ENCODE measurements around the gene ATP6V1B1. TPM values are rescaled to one million over a fixed set of nuclear protein-coding genes. Genes with fewer than 3 reads are reported as not detected.
A peak's percentile ranks its signal among the peaks of the same experiment; 100 is the strongest.

The ATP6V1B1 gene
- total RNA-seq, 4 donors from 2014 or later = 1.2 to 2.5 TPM; not detected in 2

DNA sequence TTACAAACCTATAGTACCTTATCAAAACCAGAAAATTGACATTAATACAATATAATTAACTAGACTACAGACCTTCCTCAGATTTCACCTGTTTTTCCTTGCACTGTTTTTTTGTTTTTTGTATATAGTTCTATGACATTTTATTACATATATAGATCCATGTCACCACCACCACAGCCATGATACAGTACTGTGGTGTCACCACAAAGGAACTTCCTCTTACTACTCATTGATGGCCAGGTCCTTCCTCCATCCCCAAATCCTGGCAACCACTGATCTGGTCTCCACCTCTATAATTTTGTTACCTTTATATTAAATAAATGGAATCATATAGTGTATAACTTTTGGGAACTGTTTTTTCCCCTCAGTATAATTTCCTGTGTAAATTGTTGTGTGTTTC, 19.4 kb upstream of the ATP6V1B1 start:
- DNase-seq (ENCODE audit: low spot score in 2 of 2) = no peak
- peaks cover 0 to 20% of the 10 kb centered on the region in 2 donors for H3K27me3 ChIP-seq
- no peak overlapping the region for H3K4me3 ChIP-seq
- no peaks in the 10 kb centered on the region for H3K36me3 ChIP-seq
- H3K9me3 ChIP-seq = peaks cover 0 to 10% (median 0%) of the 10 kb centered on the region in 4 donors
- no peaks in the 10 kb centered on the region for H3K4me1 ChIP-seq
- H3K27ac ChIP-seq = no peak overlapping the region
- TF ChIP-seq, protein P1, sequence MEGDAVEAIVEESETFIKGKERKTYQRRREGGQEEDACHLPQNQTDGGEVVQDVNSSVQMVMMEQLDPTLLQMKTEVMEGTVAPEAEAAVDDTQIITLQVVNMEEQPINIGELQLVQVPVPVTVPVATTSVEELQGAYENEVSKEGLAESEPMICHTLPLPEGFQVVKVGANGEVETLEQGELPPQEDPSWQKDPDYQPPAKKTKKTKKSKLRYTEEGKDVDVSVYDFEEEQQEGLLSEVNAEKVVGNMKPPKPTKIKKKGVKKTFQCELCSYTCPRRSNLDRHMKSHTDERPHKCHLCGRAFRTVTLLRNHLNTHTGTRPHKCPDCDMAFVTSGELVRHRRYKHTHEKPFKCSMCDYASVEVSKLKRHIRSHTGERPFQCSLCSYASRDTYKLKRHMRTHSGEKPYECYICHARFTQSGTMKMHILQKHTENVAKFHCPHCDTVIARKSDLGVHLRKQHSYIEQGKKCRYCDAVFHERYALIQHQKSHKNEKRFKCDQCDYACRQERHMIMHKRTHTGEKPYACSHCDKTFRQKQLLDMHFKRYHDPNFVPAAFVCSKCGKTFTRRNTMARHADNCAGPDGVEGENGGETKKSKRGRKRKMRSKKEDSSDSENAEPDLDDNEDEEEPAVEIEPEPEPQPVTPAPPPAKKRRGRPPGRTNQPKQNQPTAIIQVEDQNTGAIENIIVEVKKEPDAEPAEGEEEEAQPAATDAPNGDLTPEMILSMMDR (IDR thresholded peaks at IDR 0.05) = no peak
- TF ChIP-seq POLR2A (IDR thresholded peaks at IDR 0.05) (no peak), EP300 (IDR thresholded peaks at IDR 0.05) (no peak)

DNA sequence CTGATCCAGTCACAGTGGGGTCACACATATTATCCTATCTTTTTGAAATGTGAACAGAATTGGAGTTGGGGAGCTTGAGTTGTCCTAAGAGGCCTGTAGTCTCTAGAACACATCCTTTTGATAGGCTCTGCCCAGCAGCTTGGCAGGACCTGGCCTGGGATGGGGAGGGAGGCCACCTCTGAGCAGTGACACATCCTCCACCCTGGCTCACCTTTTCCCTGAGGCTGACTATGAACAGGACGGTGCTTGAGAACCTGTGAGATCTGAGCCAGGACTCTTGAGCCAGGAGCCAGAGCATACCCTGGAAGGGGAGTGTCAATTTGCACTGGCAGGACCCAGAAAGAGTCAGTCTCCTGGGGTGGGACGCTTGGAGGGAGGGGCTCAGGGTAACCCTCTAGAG, 17.7 kb upstream of the ATP6V1B1 start:
- Histone ChIP-seq H3K4me3 (no peak overlapping the region), H3K27ac (no peak overlapping the region), H3K27me3 (peaks cover 0 to 9% of the 10 kb centered on the region in 2 donors), H3K4me1 (no peaks in the 10 kb centered on the region), H3K36me3 (no peaks in the 10 kb centered on the region), H3K9me3 (peaks cover 0 to 10% (median 0%) of the 10 kb centered on the region in 4 donors)
- DNase-seq (ENCODE audit: low spot score in 2 of 2) = no peak
- 88 to 92% methylated on average over 1 to 2 of the region's 2 CpGs for WGBS, 2 donors
- TF ChIP-seq POLR2A (IDR thresholded peaks at IDR 0.05) = no peak
- TF ChIP-seq, protein P1 (IDR thresholded peaks at IDR 0.05) = no peak
- TF ChIP-seq EP300 (IDR thresholded peaks at IDR 0.05) = no peak

DNA sequence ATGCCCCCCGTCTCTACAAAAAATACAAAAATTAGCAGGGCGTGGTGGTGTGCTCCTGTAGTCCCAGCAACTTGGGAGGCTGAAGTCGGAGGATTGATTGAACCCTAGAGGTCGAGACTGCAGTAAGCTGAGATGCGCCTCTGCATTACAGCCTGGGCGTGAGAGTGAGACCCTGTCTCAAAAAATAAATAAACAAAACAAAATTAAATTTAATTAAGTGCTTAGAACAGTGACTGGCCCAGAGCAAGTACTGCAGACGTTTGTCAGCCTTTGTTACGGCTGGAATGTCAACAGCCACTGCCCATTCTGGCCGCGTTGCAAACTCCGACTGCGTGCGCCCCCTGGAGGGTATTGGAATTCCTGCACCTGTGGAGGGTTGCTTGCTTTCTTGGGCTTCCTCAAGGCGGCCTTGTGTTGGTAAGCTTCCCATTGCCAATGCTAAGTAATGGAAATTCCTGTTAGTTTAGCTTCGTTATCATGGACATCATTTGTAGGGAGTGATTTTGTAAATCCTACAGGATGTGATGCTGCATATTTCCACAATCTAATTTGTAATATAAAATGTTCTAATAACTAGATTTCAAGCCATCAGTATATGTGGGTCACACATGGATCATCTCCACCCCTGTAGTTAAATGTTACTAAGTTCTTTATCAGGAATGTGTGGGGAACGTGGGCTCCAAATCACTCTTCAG, 15.9 kb upstream of the ATP6V1B1 start:
- DNase-seq (ENCODE audit: low spot score in 2 of 2) = peak; percentile 45 to 76
- WGBS, 2 donors = 34% methylated on average over 16 of the region's 16 CpGs
- Histone ChIP-seq H3K27ac (no peak overlapping the region), H3K9me3 (peaks cover 0 to 10% (median 0%) of the 10 kb centered on the region in 4 donors), H3K4me3 (no peak overlapping the region), H3K4me1 (no peaks in the 10 kb centered on the region), H3K36me3 (no peaks in the 10 kb centered on the region), H3K27me3 (peaks cover 0 to 6% of the 10 kb centered on the region in 2 donors)
- no peak for TF ChIP-seq EP300 (IDR thresholded peaks at IDR 0.05)
- TF ChIP-seq, protein P1 (IDR thresholded peaks at IDR 0.05) = peak; percentile 58 to 72 (median 64)

DNA sequence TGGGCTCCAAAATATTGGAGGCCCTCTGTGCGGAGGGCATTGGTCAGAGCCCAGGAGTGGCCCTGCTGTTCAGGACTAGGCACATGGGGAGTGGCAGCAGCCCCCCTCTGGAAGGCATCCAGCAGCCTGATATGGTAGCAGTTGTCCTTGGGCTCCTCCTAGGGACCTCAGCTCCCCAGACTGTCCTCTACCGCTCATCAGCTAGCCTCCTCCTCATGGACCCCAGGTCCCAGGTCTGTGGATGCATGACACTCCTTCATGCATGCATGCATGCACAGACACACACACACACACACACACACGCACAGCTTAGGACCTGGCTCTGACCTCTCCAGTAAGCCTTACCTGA, 15.4 kb upstream of the ATP6V1B1 start:
- TF ChIP-seq, protein P1 (IDR thresholded peaks at IDR 0.05) = no peak
- TF ChIP-seq POLR2A (IDR thresholded peaks at IDR 0.05) = no peak
- TF ChIP-seq EP300 (IDR thresholded peaks at IDR 0.05) = no peak
- Histone ChIP-seq H3K36me3 (no peaks in the 10 kb centered on the region), H3K9me3 (peaks cover 0 to 10% (median 0%) of the 10 kb centered on the region in 4 donors), H3K4me3 (no peak overlapping the region), H3K27me3 (peaks cover 0 to 6% of the 10 kb centered on the region in 2 donors), H3K4me1 (no peaks in the 10 kb centered on the region), H3K27ac (no peak overlapping the region)
- DNase-seq (ENCODE audit: low spot score in 2 of 2) = no peak
- WGBS, 2 donors = 96 to 100% methylated on average over 3 of the region's 3 CpGs

DNA sequence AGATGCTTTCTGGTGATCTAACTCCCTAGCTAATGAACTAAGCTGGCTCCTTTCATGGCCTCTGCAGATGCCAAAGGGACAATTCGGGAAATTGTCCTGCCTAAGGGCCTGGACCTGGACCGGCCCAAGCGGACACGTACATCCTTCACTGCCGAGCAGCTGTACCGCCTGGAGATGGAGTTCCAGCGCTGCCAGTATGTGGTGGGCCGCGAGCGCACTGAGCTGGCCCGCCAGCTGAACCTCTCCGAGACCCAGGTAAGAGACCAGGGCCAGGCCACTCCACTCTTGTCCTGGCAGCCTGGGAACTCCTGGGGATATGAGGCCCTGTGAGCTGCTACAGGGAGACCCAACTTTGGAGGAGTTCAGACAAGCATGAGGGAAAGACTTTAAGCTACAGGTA, 14.7 kb upstream of the ATP6V1B1 start:
- 99 to 100% methylated on average over 8 to 10 of the region's 12 CpGs for WGBS, 2 donors
- DNase-seq (ENCODE audit: low spot score in 2 of 2) = no peak
- peaks cover 0 to 6% of the 10 kb centered on the region in 2 donors for H3K27me3 ChIP-seq
- peaks cover 0 to 10% (median 0%) of the 10 kb centered on the region in 4 donors for H3K9me3 ChIP-seq
- TF ChIP-seq POLR2A (IDR thresholded peaks at IDR 0.05) (no peak), EP300 (IDR thresholded peaks at IDR 0.05) (no peak)
- TF ChIP-seq, protein P1 (IDR thresholded peaks at IDR 0.05) = no peak
- no peaks in the 10 kb centered on the region for H3K36me3 ChIP-seq
- no peak overlapping the region for H3K4me3 ChIP-seq
- H3K27ac ChIP-seq = no peak overlapping the region
- no peaks in the 10 kb centered on the region for H3K4me1 ChIP-seq

Data from tibial nerve (tissue), 4 donors.